ENCODE data around the gene EGFL7. TPM values are rescaled to one million over a fixed set of nuclear protein-coding genes. Genes with fewer than 3 reads are reported as not detected.

EGFL7 gene
- polyA plus RNA-seq, 1 of the 3 experiments (the other 2 are of a cell fraction), result 43.0 TPM

GRCh38 chr9:136664000-136664915 is 1.5 kb downstream of the EGFL7 start:
- Histone ChIP-seq H3K9me2 (no peaks in the 10 kb centered on the region), H3K4me3 (ENCODE audit: low read depth in 2 of 2, low read length in 1 of 2) (no peak overlapping the region), H3K36me3 (replicated peaks in 1 of 2; ENCODE audit: control insufficient read depth in 1 of 2, insufficient read depth in 2 of 2, low read length in 1 of 2) (no peaks in the 10 kb centered on the region), H4K20me1 (ENCODE audit: insufficient read depth) (no peaks in the 10 kb centered on the region), H3K27me3 (ENCODE audit: insufficient read depth) (no peaks in the 10 kb centered on the region), H3F3A (replicated peaks; ENCODE audit: insufficient read depth) (no peaks in the 10 kb centered on the region), H3K4me2 (no peak overlapping the region), H3K27ac (ENCODE audit: low read depth in 2 of 2, low read length in 1 of 2) (no peak overlapping the region), H3K4me1 (ENCODE audit: control insufficient read depth in 1 of 2, insufficient read depth in 2 of 2, low read depth in 1 of 2, low read length in 1 of 2) (peaks cover 0 to 21% of the 10 kb centered on the region in 2 experiments; a peak in 1 of 4 replicates), H3K9me3 (no peaks in the 10 kb centered on the region), H3K9ac (no peak overlapping the region), H2AFZ (ENCODE audit: low read depth) (no peak overlapping the region), H3K79me2 (ENCODE audit: insufficient read depth) (no peaks in the 10 kb centered on the region)
- CTCF ChIA-PET, result interaction anchor here (0.6 to 5.0 kb wide), 12 partner anchors 8 to 190 kb away, joined by 3 to 35 read pairs (median 7); no protein-coding TSS in a partner anchor
- POLR2A ChIA-PET, result interaction anchor here (0.5 to 1.2 kb wide), 2 partner anchors 13 to 63 kb away, joined by 3 read pairs; no protein-coding TSS in a partner anchor
- TF ChIP-seq JUND (IDR thresholded peaks at IDR 0.05), result no peak
- DNase-seq, result no peak
- 96% methylated on average over 7 of the region's 27 CpGs for WGBS (ENCODE audit: low lambda C conversion rate)

GRCh38 chr9:136665111-136665703 is 2.5 kb downstream of the EGFL7 start:
- no peaks in the 10 kb centered on the region for H3F3A ChIP-seq (replicated peaks; ENCODE audit: insufficient read depth)
- ChIA-PET CTCF (interaction anchor here (0.7 to 3.6 kb wide), 14 partner anchors 9 to 191 kb away, joined by 3 to 19 read pairs (median 5); no protein-coding TSS in a partner anchor), POLR2A (interaction anchor here (1.2 kb wide), 1 partner anchor 62 kb away, joined by 3 read pairs; no protein-coding TSS in a partner anchor)
- peak overlapping the region; percentile 65; the same call in 1 of the 2 replicates for H2AFZ ChIP-seq (ENCODE audit: low read depth)
- no peaks in the 10 kb centered on the region for H3K9me2 ChIP-seq
- H3K4me3 ChIP-seq (ENCODE audit: low read depth in 2 of 2, low read length in 1 of 2), result peak overlapping the region; percentile 56 to 62; a peak in 3 of 4 replicates
- H3K36me3 ChIP-seq (replicated peaks in 1 of 2; ENCODE audit: control insufficient read depth in 1 of 2, insufficient read depth in 2 of 2, low read length in 1 of 2), result no peaks in the 10 kb centered on the region
- no peaks in the 10 kb centered on the region for H3K27me3 ChIP-seq (ENCODE audit: insufficient read depth)
- TF ChIP-seq USF2 (IDR thresholded peaks at IDR 0.05; ENCODE audit: borderline replicate concordance, low read depth, low read length) (no peak), RAD21 (IDR thresholded peaks at IDR 0.05; ENCODE audit: low read length) (0 out of 2 replicates have a peak, but pooled peaks have one; percentile 12), RCOR1 (IDR thresholded peaks at IDR 0.05; ENCODE audit: low read length) (no peak), CTCF (IDR thresholded peaks at IDR 0.05) (peak; percentile 35; the same call in 1 of the 2 replicates), TAF1 (IDR thresholded peaks at IDR 0.05; ENCODE audit: borderline replicate concordance, low read depth, low read length) (no peak)
- peak; percentile 92 for DNase-seq
- H3K79me2 ChIP-seq (ENCODE audit: insufficient read depth), result no peaks in the 10 kb centered on the region
- no peaks in the 10 kb centered on the region for H3K9me3 ChIP-seq
- WGBS (ENCODE audit: low lambda C conversion rate), result no CpG with 5 or more reads among the region's 49 CpGs
- H4K20me1 ChIP-seq (ENCODE audit: insufficient read depth), result no peaks in the 10 kb centered on the region
- peak overlapping the region; percentile 85 for H3K4me2 ChIP-seq
- no peak overlapping the region; the same call in 1 of the 2 replicates for H3K9ac ChIP-seq
- H3K4me1 ChIP-seq (ENCODE audit: control insufficient read depth in 1 of 2, insufficient read depth in 2 of 2, low read depth in 1 of 2, low read length in 1 of 2), result peaks cover 0 to 21% of the 10 kb centered on the region in 2 experiments; a peak in 1 of 4 replicates
- H3K27ac ChIP-seq (ENCODE audit: low read depth in 2 of 2, low read length in 1 of 2), result no peak overlapping the region; a peak in 1 of 4 replicates

All from SK-N-SH (cell line).